Panc1 (cell line): ENCODE data around the gene MOB1A. TPM values are rescaled to one million over a fixed set of nuclear protein-coding genes. Genes with fewer than 3 reads are reported as not detected.

ENCODE experiments used
- ATAC-seq: fragments of 200-7000 bp; cut with Tn5 transposase; 2 replicates; pipeline ENCODE4 v1.9.1; 2020; ENCODE audit warnings: mild to moderate bottlenecking, moderate library complexity
- BruUV-seq: library from RNA; stranded (reverse); fragments of 400-500 nt; replicated peaks from 2 replicates; lab custom pipeline; 2021; lab: Mats Ljungman, UMichigan
- CTCF ChIA-PET: fragments of 300-600 bp; sonication (Branson Sonifier 250); formaldehyde crosslinking; loops from one replicate; lab custom pipeline; 2022; ENCODE audit warnings: antibody characterized with exemption; lab: Charles Lee
- POLR2A ChIA-PET: fragments of 300-600 bp; sonication (Branson Sonifier 250); formaldehyde crosslinking; loops from one replicate; lab custom pipeline; 2022; ENCODE audit warnings: antibody characterized with exemption; lab: Charles Lee
- DNase-seq: peaks from one replicate; pipeline ENCODE4 v3.0.0-alpha.2; 2010; ENCODE audit warnings: low read depth, low spot score
- H3K27ac ChIP-seq: 2 replicates; pipeline ENCODE4 v1.5.1; 2011; ENCODE audit warnings: mild to moderate bottlenecking, low read length, inconsistent platforms
- H3K27me3 ChIP-seq: fragments of 200-500 bp; sonication (Bioruptor generic); 2 replicates; pipeline ENCODE4 v1.6.0; 2014; ENCODE audit warnings: low read length, inconsistent platforms; ENCODE audit not compliant: control insufficient read depth, insufficient read depth
- H3K36me3 ChIP-seq: fragments of 200-500 bp; sonication (Bioruptor generic); 2 replicates; pipeline ENCODE4 v1.5.1; 2014; ENCODE audit warnings: inconsistent platforms, mild to moderate bottlenecking, low read length, moderate library complexity; ENCODE audit not compliant: control insufficient read depth, insufficient read depth
- H3K4me1 ChIP-seq: 2 replicates; pipeline ENCODE4 v1.5.1; 2011; ENCODE audit warnings: inconsistent platforms, mild to moderate bottlenecking, low read length, moderate library complexity; ENCODE audit not compliant: control insufficient read depth, insufficient read depth
- H3K4me3 ChIP-seq, 2 experiments: 2 replicates each; pipeline ENCODE4 v1.5.1; 2011 to 2012; ENCODE audit warnings: low read depth in 2 of 2, low read length in 2 of 2, mild to moderate bottlenecking in 2 of 2, inconsistent platforms in 1 of 2, moderate library complexity in 1 of 2
- H3K9me3 ChIP-seq: fragments of 200-500 bp; sonication (Bioruptor generic); 2 replicates; pipeline ENCODE4 v1.5.1; 2014; ENCODE audit warnings: low read depth, mild to moderate bottlenecking, inconsistent platforms, low read length, moderate library complexity; ENCODE audit not compliant: control insufficient read depth, insufficient read depth
- CTCF ChIP-seq: fragments of 450-650 bp; IDR thresholded peaks from 2 replicates; pipeline ENCODE4 v1.5.1; 2017; ENCODE audit warnings: mild to moderate bottlenecking
- POLR2AphosphoS5 ChIP-seq: IDR thresholded peaks from 2 replicates; pipeline ENCODE4 v1.6.1; 2012; ENCODE audit warnings: mild to moderate bottlenecking, low read depth, low read length, moderate library complexity
- REST ChIP-seq, 2 experiments: IDR thresholded peaks; 2 replicates each; pipeline ENCODE4 v1.6.1; 2011 to 2012; ENCODE audit warnings: low read depth in 2 of 2, control low read depth in 1 of 2, low read length in 1 of 2, mild to moderate bottlenecking in 1 of 2, moderate library complexity in 1 of 2; ENCODE audit not compliant: insufficient read depth in 1 of 2
- SIN3A ChIP-seq: IDR thresholded peaks from 2 replicates; pipeline ENCODE4 v1.6.1; 2012; ENCODE audit warnings: low read depth, mild to moderate bottlenecking, low read length, moderate library complexity, borderline replicate concordance; ENCODE audit not compliant: insufficient read depth
- TCF7L2 ChIP-seq: IDR thresholded peaks from 2 replicates; pipeline ENCODE4 v1.6.1; 2011; ENCODE audit warnings: mild to moderate bottlenecking, low read depth, low read length, inconsistent platforms
- in situ Hi-C: cut with HindIII; loops from 2 replicates; pipeline ENCODE4 v1.10.0; 2016; ENCODE audit warnings: low sequenced_read_pairs, low pct_unique_long_range_greater_than_20kb
- intact Hi-C: fragments of 100-400 bp; cut with micrococcal nuclease; formaldehyde crosslinking; loops from one replicate; pipeline ENCODE4 v1.10.0; 2022; ENCODE audit not compliant: unreplicated experiment
- total RNA-seq: library from RNA; stranded (reverse); gene quantifications from one replicate; pipeline ENCODE4 v1.2.1, GENCODE V29; 2021; ENCODE audit not compliant: unreplicated experiment

Gene MOB1A
- total RNA-seq, 1 experiment from 2014 or later = 184 TPM

GRCh38 chr2:74111380-74111779 is 67.3 kb downstream of the MOB1A start:
- no peak for DNase-seq
- Histone ChIP-seq H3K4me1 (no peaks in the 10 kb centered on the region), H3K27ac (no peak overlapping the region), H3K27me3 (no peaks in the 10 kb centered on the region), H3K4me3 (no peak overlapping the region), H3K9me3 (no peaks in the 10 kb centered on the region), H3K36me3 (no peaks in the 10 kb centered on the region)
- no TSS peak for BruUV-seq
- TF ChIP-seq SIN3A = no peak
- TF ChIP-seq POLR2AphosphoS5 = no peak
- TF ChIP-seq TCF7L2 = no peak
- TF ChIP-seq CTCF = no peak
- TF ChIP-seq REST (IDR thresholded peaks at IDR 0.05; ENCODE audit: insufficient read depth in 1 of 2, low read depth in 2 of 2, low read length in 1 of 2) = no peak
- CTCF ChIA-PET = no interaction called here
- in situ Hi-C loops (no loop called here), intact Hi-C loops (no loop called here)
- ATAC-seq = no peak
- POLR2A ChIA-PET = interaction anchor here (0.6 to 0.7 kb wide), 2 partner anchors 81 to 277 kb away, joined by 4 to 6 read pairs; no protein-coding TSS in a partner anchor

- CTCF ChIA-PET = no interaction called here
- POLR2A ChIA-PET = no interaction called here
Measured at GRCh38 chr2:74110537-74110936, 68.1 kb downstream of the MOB1A start.

More at GRCh38 chr2:74110537-74110936, 68.1 kb downstream of the MOB1A start:
- Histone ChIP-seq H3K27me3 (no peaks in the 10 kb centered on the region), H3K36me3 (no peaks in the 10 kb centered on the region), H3K27ac (no peak overlapping the region), H3K4me1 (no peaks in the 10 kb centered on the region), H3K9me3 (no peaks in the 10 kb centered on the region), H3K4me3 (no peak overlapping the region)
- BruUV-seq = no TSS peak
- TF ChIP-seq SIN3A = no peak
- no peak for TF ChIP-seq POLR2AphosphoS5
- TF ChIP-seq CTCF = no peak
- no peak for TF ChIP-seq REST (IDR thresholded peaks at IDR 0.05; ENCODE audit: insufficient read depth in 1 of 2, low read depth in 2 of 2, low read length in 1 of 2)
- TF ChIP-seq TCF7L2 = no peak
- intact Hi-C loops = no loop called here
- in situ Hi-C loops = no loop called here
- no peak for DNase-seq
- no peak for ATAC-seq
